Panc1 (cell line): Measurements from ENCODE around the gene ALK. TPM values are rescaled to one million over a fixed set of nuclear protein-coding genes. Genes with fewer than 3 reads are reported as not detected.

ENCODE experiments used
- ATAC-seq: fragments of 200-7000 bp; cut with Tn5 transposase; 2 replicates; pipeline ENCODE4 v1.9.1; 2020; ENCODE audit warnings: mild to moderate bottlenecking, moderate library complexity
- BruUV-seq: library from RNA; stranded (reverse); fragments of 400-500 nt; replicated peaks from 2 replicates; lab custom pipeline; 2021; lab: Mats Ljungman, UMichigan
- CTCF ChIA-PET: fragments of 300-600 bp; sonication (Branson Sonifier 250); formaldehyde crosslinking; loops from one replicate; lab custom pipeline; 2022; ENCODE audit warnings: antibody characterized with exemption; lab: Charles Lee
- POLR2A ChIA-PET: fragments of 300-600 bp; sonication (Branson Sonifier 250); formaldehyde crosslinking; loops from one replicate; lab custom pipeline; 2022; ENCODE audit warnings: antibody characterized with exemption; lab: Charles Lee
- DNase-seq: peaks from one replicate; pipeline ENCODE4 v3.0.0-alpha.2; 2010; ENCODE audit warnings: low read depth, low spot score
- H3K27ac ChIP-seq: 2 replicates; pipeline ENCODE4 v1.5.1; 2011; ENCODE audit warnings: mild to moderate bottlenecking, low read length, inconsistent platforms
- H3K27me3 ChIP-seq: fragments of 200-500 bp; sonication (Bioruptor generic); 2 replicates; pipeline ENCODE4 v1.6.0; 2014; ENCODE audit warnings: low read length, inconsistent platforms; ENCODE audit not compliant: control insufficient read depth, insufficient read depth
- H3K36me3 ChIP-seq: fragments of 200-500 bp; sonication (Bioruptor generic); 2 replicates; pipeline ENCODE4 v1.5.1; 2014; ENCODE audit warnings: inconsistent platforms, mild to moderate bottlenecking, low read length, moderate library complexity; ENCODE audit not compliant: control insufficient read depth, insufficient read depth
- H3K4me1 ChIP-seq: 2 replicates; pipeline ENCODE4 v1.5.1; 2011; ENCODE audit warnings: inconsistent platforms, mild to moderate bottlenecking, low read length, moderate library complexity; ENCODE audit not compliant: control insufficient read depth, insufficient read depth
- H3K4me3 ChIP-seq, 2 experiments: 2 replicates each; pipeline ENCODE4 v1.5.1; 2011 to 2012; ENCODE audit warnings: low read depth in 2 of 2, low read length in 2 of 2, mild to moderate bottlenecking in 2 of 2, inconsistent platforms in 1 of 2, moderate library complexity in 1 of 2
- H3K9me3 ChIP-seq: fragments of 200-500 bp; sonication (Bioruptor generic); 2 replicates; pipeline ENCODE4 v1.5.1; 2014; ENCODE audit warnings: low read depth, mild to moderate bottlenecking, inconsistent platforms, low read length, moderate library complexity; ENCODE audit not compliant: control insufficient read depth, insufficient read depth
- CTCF ChIP-seq: fragments of 450-650 bp; IDR thresholded peaks from 2 replicates; pipeline ENCODE4 v1.5.1; 2017; ENCODE audit warnings: mild to moderate bottlenecking
- POLR2AphosphoS5 ChIP-seq: IDR thresholded peaks from 2 replicates; pipeline ENCODE4 v1.6.1; 2012; ENCODE audit warnings: mild to moderate bottlenecking, low read depth, low read length, moderate library complexity
- REST ChIP-seq, 2 experiments: IDR thresholded peaks; 2 replicates each; pipeline ENCODE4 v1.6.1; 2011 to 2012; ENCODE audit warnings: low read depth in 2 of 2, control low read depth in 1 of 2, low read length in 1 of 2, mild to moderate bottlenecking in 1 of 2, moderate library complexity in 1 of 2; ENCODE audit not compliant: insufficient read depth in 1 of 2
- SIN3A ChIP-seq: IDR thresholded peaks from 2 replicates; pipeline ENCODE4 v1.6.1; 2012; ENCODE audit warnings: low read depth, mild to moderate bottlenecking, low read length, moderate library complexity, borderline replicate concordance; ENCODE audit not compliant: insufficient read depth
- TCF7L2 ChIP-seq: IDR thresholded peaks from 2 replicates; pipeline ENCODE4 v1.6.1; 2011; ENCODE audit warnings: mild to moderate bottlenecking, low read depth, low read length, inconsistent platforms
- in situ Hi-C: cut with HindIII; loops from 2 replicates; pipeline ENCODE4 v1.10.0; 2016; ENCODE audit warnings: low sequenced_read_pairs, low pct_unique_long_range_greater_than_20kb
- intact Hi-C: fragments of 100-400 bp; cut with micrococcal nuclease; formaldehyde crosslinking; loops from one replicate; pipeline ENCODE4 v1.10.0; 2022; ENCODE audit not compliant: unreplicated experiment
- total RNA-seq: library from RNA; stranded (reverse); gene quantifications from one replicate; pipeline ENCODE4 v1.2.1, GENCODE V29; 2021; ENCODE audit not compliant: unreplicated experiment

ALK gene
- total RNA-seq, 1 experiment from 2014 or later = not detected

- H3K36me3 ChIP-seq = no peaks in the 10 kb centered on the region
- no peak overlapping the region for H3K4me3 ChIP-seq
- DNase-seq = no peak
- no peaks in the 10 kb centered on the region for H3K4me1 ChIP-seq
- POLR2A ChIA-PET = no interaction called here
- BruUV-seq = no TSS peak
- TF ChIP-seq SIN3A (no peak), POLR2AphosphoS5 (no peak), REST (IDR thresholded peaks at IDR 0.05; ENCODE audit: insufficient read depth in 1 of 2, low read depth in 2 of 2, low read length in 1 of 2) (no peak), TCF7L2 (no peak), CTCF (no peak)
- intact Hi-C loops (no loop called here), in situ Hi-C loops (no loop called here)
- no peak for ATAC-seq
- H3K27ac ChIP-seq = no peak overlapping the region
- no peaks in the 10 kb centered on the region for H3K9me3 ChIP-seq
- CTCF ChIA-PET = no interaction called here
- H3K27me3 ChIP-seq = no peaks in the 10 kb centered on the region
Observed at GRCh38 chr2:29559578-29559977, 361.8 kb downstream of the ALK start.

GRCh38 chr2:29558097-29558496 lies 363.3 kb downstream of the ALK start:
- H3K4me1 ChIP-seq = no peaks in the 10 kb centered on the region
- DNase-seq (no peak), ATAC-seq (no peak)
- H3K27ac ChIP-seq = no peak overlapping the region
- TF ChIP-seq SIN3A (no peak), TCF7L2 (no peak), CTCF (no peak), REST (IDR thresholded peaks at IDR 0.05; ENCODE audit: insufficient read depth in 1 of 2, low read depth in 2 of 2, low read length in 1 of 2) (no peak), POLR2AphosphoS5 (no peak)
- intact Hi-C loops (no loop called here), in situ Hi-C loops (no loop called here)
- CTCF ChIA-PET = no interaction called here
- H3K36me3 ChIP-seq = no peaks in the 10 kb centered on the region
- POLR2A ChIA-PET = no interaction called here
- no peak overlapping the region for H3K4me3 ChIP-seq
- H3K9me3 ChIP-seq = no peaks in the 10 kb centered on the region
- no peaks in the 10 kb centered on the region; the same call in 1 of the 2 replicates for H3K27me3 ChIP-seq
- no TSS peak for BruUV-seq
